ENCODE results near the gene FGD2. TPM values are rescaled to one million over a fixed set of nuclear protein-coding genes. Genes with fewer than 3 reads are reported as not detected.

Gene FGD2
- polyA plus RNA-seq, 1 experiment: not detected

DNA sequence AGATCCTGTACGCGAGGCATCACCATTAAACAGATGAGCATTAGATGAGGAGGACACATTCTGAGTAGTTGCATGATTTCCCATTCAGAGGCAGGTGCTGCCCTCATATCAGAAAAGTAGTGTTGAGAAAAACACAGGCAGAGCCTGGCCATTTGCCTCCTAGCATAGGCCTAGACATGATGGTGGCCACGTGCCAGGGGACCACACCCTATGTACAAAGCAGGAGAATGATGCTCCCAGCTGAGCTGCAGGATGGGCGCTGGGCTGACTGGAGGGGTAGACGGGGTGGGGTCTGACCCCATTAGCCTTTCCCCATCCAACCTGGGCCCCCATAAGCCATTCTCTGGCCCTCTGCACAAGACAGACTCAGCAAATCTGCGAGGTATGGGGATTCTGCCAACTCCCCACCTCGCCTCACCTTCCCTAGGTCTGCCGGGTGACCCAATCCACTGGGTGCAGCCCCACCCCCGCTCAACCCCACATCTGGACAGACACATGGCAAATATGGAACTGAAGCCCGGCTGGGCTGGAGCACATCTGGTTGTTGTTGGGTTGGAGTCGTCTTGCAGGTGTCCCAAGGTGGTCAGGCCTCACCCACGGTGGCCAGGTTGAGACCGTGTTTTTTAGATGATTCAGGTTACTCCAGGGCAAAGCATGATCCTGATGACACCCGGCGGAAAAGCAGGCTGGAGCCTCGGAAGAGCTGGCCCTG, 37.0 kb upstream of the FGD2 start:
- ChIA-PET POLR2A (no interaction called here), CTCF (interaction anchor here (0.6 to 1.7 kb wide), 3 partner anchors 11 to 84 kb away, joined by 3 to 5 read pairs (median 4); no protein-coding TSS in a partner anchor)
- no peak for DNase-seq (ENCODE audit: low read depth)
- Histone ChIP-seq H3K4me3 (ENCODE audit: low read depth, low read length) (no peak overlapping the region), H3K27me3 (ENCODE audit: control insufficient read depth, insufficient read depth, low read length) (no peaks in the 10 kb centered on the region), H3K36me3 (ENCODE audit: control insufficient read depth, insufficient read depth, low read length) (peaks cover 43% of the 10 kb centered on the region)
- TF ChIP-seq, protein P1, sequence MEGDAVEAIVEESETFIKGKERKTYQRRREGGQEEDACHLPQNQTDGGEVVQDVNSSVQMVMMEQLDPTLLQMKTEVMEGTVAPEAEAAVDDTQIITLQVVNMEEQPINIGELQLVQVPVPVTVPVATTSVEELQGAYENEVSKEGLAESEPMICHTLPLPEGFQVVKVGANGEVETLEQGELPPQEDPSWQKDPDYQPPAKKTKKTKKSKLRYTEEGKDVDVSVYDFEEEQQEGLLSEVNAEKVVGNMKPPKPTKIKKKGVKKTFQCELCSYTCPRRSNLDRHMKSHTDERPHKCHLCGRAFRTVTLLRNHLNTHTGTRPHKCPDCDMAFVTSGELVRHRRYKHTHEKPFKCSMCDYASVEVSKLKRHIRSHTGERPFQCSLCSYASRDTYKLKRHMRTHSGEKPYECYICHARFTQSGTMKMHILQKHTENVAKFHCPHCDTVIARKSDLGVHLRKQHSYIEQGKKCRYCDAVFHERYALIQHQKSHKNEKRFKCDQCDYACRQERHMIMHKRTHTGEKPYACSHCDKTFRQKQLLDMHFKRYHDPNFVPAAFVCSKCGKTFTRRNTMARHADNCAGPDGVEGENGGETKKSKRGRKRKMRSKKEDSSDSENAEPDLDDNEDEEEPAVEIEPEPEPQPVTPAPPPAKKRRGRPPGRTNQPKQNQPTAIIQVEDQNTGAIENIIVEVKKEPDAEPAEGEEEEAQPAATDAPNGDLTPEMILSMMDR (IDR thresholded peaks at IDR 0.05; ENCODE audit: insufficient read depth, low read depth, low read length): no peak

DNA sequence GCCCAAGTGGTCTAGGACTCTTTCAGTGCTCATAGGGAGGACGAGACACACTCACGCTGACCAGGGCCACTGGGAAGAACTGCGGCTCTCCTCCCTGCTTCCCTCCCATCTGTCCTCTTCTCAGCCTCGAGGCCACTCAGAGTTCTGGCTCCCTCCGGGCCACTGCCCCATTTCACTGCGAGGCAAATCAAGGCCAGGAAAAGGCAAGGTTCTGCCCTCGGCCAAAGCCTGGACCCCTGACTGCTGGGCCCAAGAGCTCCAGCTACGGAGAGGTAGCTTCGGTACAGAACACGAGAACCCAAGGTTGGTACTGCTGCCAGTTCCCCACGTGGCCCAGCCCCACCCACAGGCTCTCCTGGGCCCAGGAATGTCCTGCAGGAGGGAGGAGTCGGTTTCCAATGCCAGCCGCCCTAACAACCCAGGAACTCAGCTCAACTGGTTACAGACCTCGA, 36.2 kb upstream of the FGD2 start:
- CTCF ChIA-PET: interaction anchor here (1.7 kb wide), 2 partner anchors 10 to 84 kb away, joined by 4 to 5 read pairs; no protein-coding TSS in a partner anchor
- peaks cover 43% of the 10 kb centered on the region for H3K36me3 ChIP-seq (ENCODE audit: control insufficient read depth, insufficient read depth, low read length)
- POLR2A ChIA-PET: no interaction called here
- H3K4me3 ChIP-seq (ENCODE audit: low read depth, low read length): no peak overlapping the region
- no peak for DNase-seq (ENCODE audit: low read depth)
- TF ChIP-seq, protein P1 (IDR thresholded peaks at IDR 0.05; ENCODE audit: insufficient read depth, low read depth, low read length): no peak
- H3K27me3 ChIP-seq (ENCODE audit: control insufficient read depth, insufficient read depth, low read length): no peaks in the 10 kb centered on the region

DNA sequence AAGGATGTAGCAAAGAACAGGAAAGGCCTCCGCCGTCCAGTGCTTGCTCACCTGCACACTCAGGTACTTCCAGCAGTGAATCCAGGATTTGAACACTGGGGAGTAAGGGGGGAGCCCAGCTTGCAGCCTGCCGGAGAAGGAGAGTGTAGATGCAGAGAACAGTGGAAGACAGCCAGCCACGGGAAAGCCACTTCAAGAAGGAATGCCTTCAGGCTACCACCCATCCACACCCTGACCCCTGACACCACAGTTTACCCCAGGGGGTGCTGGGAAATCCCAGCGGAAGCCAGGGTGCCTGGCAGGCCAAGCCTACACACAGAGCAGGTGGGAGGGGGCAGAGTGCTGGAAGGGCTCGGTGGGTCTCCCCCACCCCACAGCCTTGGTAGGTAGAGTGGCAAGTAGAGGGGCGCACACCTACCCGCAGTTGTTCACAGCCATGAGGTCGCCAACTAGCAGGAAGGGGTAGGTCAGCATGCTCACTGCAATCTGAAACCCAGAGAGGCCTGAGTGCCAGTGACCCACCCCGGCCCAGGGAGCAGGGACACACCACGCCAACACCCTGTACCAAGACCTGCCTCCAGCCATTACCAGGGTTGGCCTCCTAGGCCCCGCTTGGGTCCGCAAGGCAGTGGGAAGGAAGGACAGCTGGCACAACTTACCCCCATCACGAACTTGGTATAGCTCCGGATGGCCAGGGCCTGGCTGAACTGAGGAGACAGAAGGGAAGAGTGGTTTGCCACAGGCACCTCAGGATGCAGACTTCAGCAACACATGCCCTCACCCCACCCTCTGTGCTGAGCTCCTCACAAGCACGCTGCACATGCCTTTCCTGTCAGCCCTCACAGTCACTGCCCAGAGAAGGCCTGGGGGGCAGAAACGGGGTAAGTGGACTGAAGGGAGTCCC, 35.2 kb upstream of the FGD2 start:
- Histone ChIP-seq H3K4me3 (ENCODE audit: low read depth, low read length) (no peak overlapping the region), H3K27me3 (ENCODE audit: control insufficient read depth, insufficient read depth, low read length) (no peaks in the 10 kb centered on the region), H3K36me3 (ENCODE audit: control insufficient read depth, insufficient read depth, low read length) (peaks cover 46% of the 10 kb centered on the region)
- CTCF ChIA-PET: interaction anchor here (0.9 to 1.7 kb wide), 3 partner anchors 9 to 85 kb away, joined by 3 to 5 read pairs (median 4); no protein-coding TSS in a partner anchor
- DNase-seq (ENCODE audit: low read depth): no peak
- TF ChIP-seq, protein P1 (IDR thresholded peaks at IDR 0.05; ENCODE audit: insufficient read depth, low read depth, low read length): no peak
- POLR2A ChIA-PET: no interaction called here

DNA sequence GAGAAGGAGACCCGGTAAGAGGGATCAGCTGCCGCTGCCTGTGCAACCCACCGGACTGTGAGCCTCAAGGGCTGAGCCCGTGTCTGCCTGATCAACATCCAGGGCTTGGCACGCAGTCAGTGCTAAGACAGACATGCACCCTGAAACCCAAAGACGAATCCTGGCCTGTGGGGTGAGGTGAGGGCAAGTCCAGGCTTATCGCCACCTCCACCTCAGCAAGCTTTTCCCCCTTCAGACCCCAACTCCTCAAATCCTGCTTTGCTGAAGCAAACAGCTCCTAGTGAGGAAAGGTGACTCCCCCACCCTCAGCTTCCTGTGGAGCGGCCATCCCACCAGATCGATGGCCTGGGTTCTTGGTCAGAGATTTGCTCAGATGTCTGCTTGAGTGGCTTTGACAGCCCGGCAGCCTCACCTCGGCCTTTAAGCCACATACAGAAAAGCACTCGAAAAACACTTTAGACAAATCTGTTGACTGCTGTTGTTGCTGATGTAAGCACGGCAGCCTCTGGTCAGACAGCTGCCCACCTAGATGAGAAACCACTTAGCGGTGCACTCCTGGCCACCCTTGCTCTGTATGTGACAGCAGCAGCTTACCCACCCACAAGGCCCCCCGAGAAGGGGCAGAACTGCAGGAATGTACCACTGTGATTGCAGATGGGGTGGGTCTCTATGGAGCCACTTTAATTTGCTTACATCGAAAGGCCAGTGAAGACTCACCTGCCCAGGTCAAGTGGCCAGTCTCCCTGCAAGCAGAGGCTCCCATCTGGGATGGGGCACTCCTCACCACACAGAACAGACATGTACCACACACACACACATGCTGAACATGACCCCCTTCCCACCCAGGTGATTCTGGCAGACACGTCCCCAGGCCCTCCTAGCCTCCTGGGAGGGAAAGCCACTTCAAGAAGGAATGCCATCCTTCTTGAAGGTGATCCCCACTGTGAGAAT, 34.3 kb upstream of the FGD2 start:
- peaks cover 53% of the 10 kb centered on the region for H3K36me3 ChIP-seq (ENCODE audit: control insufficient read depth, insufficient read depth, low read length)
- no peak for DNase-seq (ENCODE audit: low read depth)
- no peak overlapping the region for H3K4me3 ChIP-seq (ENCODE audit: low read depth, low read length)
- ChIA-PET CTCF (interaction anchor here (0.9 kb wide), 1 partner anchor 8 kb away, joined by 3 read pairs; no protein-coding TSS in a partner anchor), POLR2A (no interaction called here)
- TF ChIP-seq, protein P1 (IDR thresholded peaks at IDR 0.05; ENCODE audit: insufficient read depth, low read depth, low read length): no peak
- no peaks in the 10 kb centered on the region for H3K27me3 ChIP-seq (ENCODE audit: control insufficient read depth, insufficient read depth, low read length)

Data from BJ (cell line).